Endodermal cell (in vitro differentiated cells): ENCODE measurements around the gene TAL1. TPM values are rescaled to one million over a fixed set of nuclear protein-coding genes. Genes with fewer than 3 reads are reported as not detected.

Experiments
- DNase-seq: peaks from one replicate; pipeline ENCODE4 v3.0.0-alpha.2; 2017
- H3K27ac ChIP-seq: 2 replicates; pipeline ENCODE4 v1.5.1; 2013; ENCODE audit warnings: mild to moderate bottlenecking, low read depth, low read length, moderate library complexity
- H3K27me3 ChIP-seq: 2 replicates; pipeline ENCODE4 v1.6.1; 2013; ENCODE audit warnings: mild to moderate bottlenecking, low read length, moderate library complexity; ENCODE audit not compliant: insufficient read depth, control insufficient read depth, poor library complexity, severe bottlenecking
- H3K36me3 ChIP-seq: 2 replicates; pipeline ENCODE4 v1.7.0; 2013; ENCODE audit warnings: mild to moderate bottlenecking, low read length, moderate library complexity; ENCODE audit not compliant: control insufficient read depth, insufficient read depth
- H3K4me1 ChIP-seq: one replicate; pipeline ENCODE4 v1.7.0; 2013; ENCODE audit warnings: low read length; ENCODE audit not compliant: control insufficient read depth, insufficient read depth
- H3K4me3 ChIP-seq: 2 replicates; pipeline ENCODE4 v1.5.1; 2013; ENCODE audit warnings: mild to moderate bottlenecking, low read length, moderate library complexity
- H3K9ac ChIP-seq: 2 replicates; pipeline ENCODE4 v1.6.1; 2013; ENCODE audit warnings: mild to moderate bottlenecking, low read length, moderate library complexity; ENCODE audit not compliant: poor library complexity, severe bottlenecking; ENCODE audit errors: extremely low read depth
- H3K9me3 ChIP-seq: 2 replicates; pipeline ENCODE4 v1.6.1; 2013; ENCODE audit warnings: mild to moderate bottlenecking, low read length, moderate library complexity; ENCODE audit not compliant: control insufficient read depth
- H3K27ac Mint-ChIP-seq: 2 replicates; pipeline ENCODE4 v1.8.0; 2020; ENCODE audit warnings: mixed read lengths
- H3K27me3 Mint-ChIP-seq: 2 replicates; pipeline ENCODE4 v1.8.0; 2021; ENCODE audit warnings: mild to moderate bottlenecking, mixed read lengths; ENCODE audit not compliant: insufficient read depth
- H3K36me3 Mint-ChIP-seq: 2 replicates; pipeline ENCODE4 v1.8.0; 2020; ENCODE audit warnings: low read depth, mixed read lengths
- H3K4me1 Mint-ChIP-seq: 2 replicates; pipeline ENCODE4 v1.8.0; 2020; ENCODE audit warnings: mixed read lengths
- H3K4me3 Mint-ChIP-seq: 2 replicates; pipeline ENCODE4 v1.8.0; 2020; ENCODE audit warnings: mild to moderate bottlenecking, moderate library complexity, mixed read lengths
- H3K9me3 Mint-ChIP-seq: 2 replicates; pipeline ENCODE4 v1.8.0; 2020; ENCODE audit warnings: mild to moderate bottlenecking, mixed read lengths
- CTCF ChIP-seq: fragments of 200-600 bp; sonication (generic); conservative IDR thresholded peaks from 2 replicates; pipeline ENCODE4 v1.5.0; 2021; ENCODE audit warnings: antibody characterized with exemption, mild to moderate bottlenecking
- WGBS, 2 experiments: methylation state at CpG; one replicate each; pipeline versions ENCODE4 v1.1.5 to v1.1.7; 2013; ENCODE audit warnings: missing lambda C conversion rate in 2 of 2, mixed read lengths in 1 of 2; ENCODE audit not compliant: insufficient coverage in 1 of 2, insufficient read length in 1 of 2; 5-methylcytosine and 5-hydroxymethylcytosine counted together
- total RNA-seq, 2 donors: library from RNA; stranded (reverse); fragmentation: NEBNext Ultra II Directional in 1 of 2; extraction: Animal tissue kit (Norgen Biotek cat#: 25700) in 1 of 2; gene quantifications; 2 replicates in 1 of 2; 3 replicates in 1 of 2; pipeline ENCODE4 v1.2.1, GENCODE V29; 2021

The TAL1 gene
- total RNA-seq, 2 donors from 2014 or later: 0.04 TPM; not detected in 1

- Histone ChIP-seq H3K4me3 (no peak overlapping the region), H3K27ac (no peak overlapping the region), H3K4me1 (no peaks in the 10 kb centered on the region), H3K27me3 (peaks cover 30% of the 10 kb centered on the region), H3K9me3 (no peaks in the 10 kb centered on the region), H3K36me3 (no peaks in the 10 kb centered on the region), H3K9ac (no peak overlapping the region)
- Mint-ChIP-seq H3K27ac (no peak overlapping the region), H3K4me1 (no peaks in the 10 kb centered on the region), H3K9me3 (no peaks in the 10 kb centered on the region), H3K27me3 (peaks cover 29% of the 10 kb centered on the region), H3K4me3 (no peak overlapping the region), H3K36me3 (no peaks in the 10 kb centered on the region)
- TF ChIP-seq CTCF: no peak
- WGBS, 2 experiments: 95 to 97% methylated on average over 9 to 12 of the region's 12 CpGs
- DNase-seq: peak; percentile 18
These were observed 15.6 kb downstream of the TAL1 start for GRCh38 chr1:47216278-47217059.

- DNase-seq: peak; percentile 39
- peaks cover 29% of the 10 kb centered on the region for H3K27me3 Mint-ChIP-seq
- Histone ChIP-seq H3K4me3 (no peak overlapping the region), H3K9me3 (no peaks in the 10 kb centered on the region), H3K27me3 (peaks cover 22% of the 10 kb centered on the region), H3K27ac (no peak overlapping the region), H3K4me1 (no peaks in the 10 kb centered on the region), H3K9ac (no peak overlapping the region), H3K36me3 (no peaks in the 10 kb centered on the region)
- H3K4me1 Mint-ChIP-seq: no peaks in the 10 kb centered on the region
- H3K27ac Mint-ChIP-seq: no peak overlapping the region
- H3K9me3 Mint-ChIP-seq: no peaks in the 10 kb centered on the region
- no peak overlapping the region for H3K4me3 Mint-ChIP-seq
- no peaks in the 10 kb centered on the region for H3K36me3 Mint-ChIP-seq
- no peak for TF ChIP-seq CTCF
- 87% methylated on average over 4 of the region's 4 CpGs for WGBS, 2 experiments
These were observed 16.3 kb downstream of the TAL1 start for GRCh38 chr1:47215713-47216112.

- Histone ChIP-seq H3K4me3 (no peak overlapping the region), H3K36me3 (no peaks in the 10 kb centered on the region), H3K27ac (no peak overlapping the region), H3K9ac (no peak overlapping the region), H3K4me1 (no peaks in the 10 kb centered on the region), H3K9me3 (no peaks in the 10 kb centered on the region), H3K27me3 (peaks cover 22% of the 10 kb centered on the region)
- Mint-ChIP-seq H3K27me3 (peaks cover 38% of the 10 kb centered on the region), H3K36me3 (no peaks in the 10 kb centered on the region), H3K4me1 (no peaks in the 10 kb centered on the region), H3K27ac (no peak overlapping the region), H3K9me3 (no peaks in the 10 kb centered on the region), H3K4me3 (no peak overlapping the region)
- DNase-seq: no peak
- TF ChIP-seq CTCF: no peak
- WGBS, 2 experiments: 91 to 94% methylated on average over 2 to 3 of the region's 3 CpGs
These were observed 17.5 kb downstream of the TAL1 start for GRCh38 chr1:47214549-47214948.
